Activated naive CD8-positive, alpha-beta T cell treated with anti-CD3 and anti-CD28 coated beads, Interleukin-2, amount 50 U/mL, for 24 hours (primary cell): ENCODE data around the gene OGFRL1.
A peak's percentile ranks its signal among the peaks of the same experiment; 100 is the strongest.

Experiments
- ATAC-seq: fragments of 150-1000 bp; cut with Tn5 transposase; one replicate; pipeline ENCODE4 v1.10.0; 2021
- DNase-seq: peaks from one replicate; pipeline ENCODE4 v3.0.0; 2021
- H3K27ac Mint-ChIP-seq: one replicate; pipeline ENCODE4 v1.8.0; 2021; ENCODE audit warnings: mild to moderate bottlenecking, mixed read lengths
- H3K27me3 Mint-ChIP-seq: one replicate; pipeline ENCODE4 v1.8.0; 2021; ENCODE audit warnings: mixed read lengths
- H3K36me3 Mint-ChIP-seq: one replicate; pipeline ENCODE4 v1.8.0; 2021; ENCODE audit warnings: low read depth, mixed read lengths
- H3K4me1 Mint-ChIP-seq: one replicate; pipeline ENCODE4 v1.8.0; 2021; ENCODE audit warnings: mixed read lengths
- H3K4me3 Mint-ChIP-seq: one replicate; pipeline ENCODE4 v1.8.0; 2021; ENCODE audit warnings: mild to moderate bottlenecking, moderate library complexity, mixed read lengths
- H3K9me3 Mint-ChIP-seq: one replicate; pipeline ENCODE4 v1.8.0; 2021; ENCODE audit warnings: mixed read lengths

Gene OGFRL1

DNA sequence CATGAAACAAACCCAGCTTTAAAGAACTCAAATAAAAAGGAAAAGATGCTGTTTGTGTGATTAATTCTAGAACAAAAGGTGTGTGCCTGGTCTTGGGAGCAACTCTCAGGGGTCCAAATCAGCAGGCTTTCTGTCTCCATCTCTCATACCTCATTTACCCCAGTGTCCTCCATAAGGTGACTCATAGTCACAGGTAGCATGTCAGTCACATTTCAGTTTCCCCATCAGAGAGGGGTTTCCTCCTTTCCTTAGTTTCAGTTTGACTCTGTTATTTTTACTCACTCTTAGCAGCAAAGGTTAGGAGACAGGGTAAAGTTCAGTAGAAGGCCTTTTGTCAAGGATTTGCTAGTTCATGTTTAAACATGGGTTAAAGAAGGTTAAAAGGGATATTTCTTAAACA, 46.2 kb downstream of the OGFRL1 start:
- H3K27ac Mint-ChIP-seq: no peak overlapping the region
- no peaks in the 10 kb centered on the region for H3K27me3 Mint-ChIP-seq
- no peaks in the 10 kb centered on the region for H3K9me3 Mint-ChIP-seq
- no peak overlapping the region for H3K4me3 Mint-ChIP-seq
- no peaks in the 10 kb centered on the region for H3K36me3 Mint-ChIP-seq
- ATAC-seq (peak; percentile 93), DNase-seq (no peak)
- peaks cover 6% of the 10 kb centered on the region for H3K4me1 Mint-ChIP-seq

- DNase-seq (no peak), ATAC-seq (no peak)
- H3K27ac Mint-ChIP-seq: no peak overlapping the region
- no peaks in the 10 kb centered on the region for H3K36me3 Mint-ChIP-seq
- H3K4me3 Mint-ChIP-seq: no peak overlapping the region
- H3K27me3 Mint-ChIP-seq: no peaks in the 10 kb centered on the region
- H3K4me1 Mint-ChIP-seq: peaks cover 6% of the 10 kb centered on the region
- no peaks in the 10 kb centered on the region for H3K9me3 Mint-ChIP-seq
Measured at GRCh38 chr6:71335544-71335943, 46.9 kb downstream of the OGFRL1 start.

DNA sequence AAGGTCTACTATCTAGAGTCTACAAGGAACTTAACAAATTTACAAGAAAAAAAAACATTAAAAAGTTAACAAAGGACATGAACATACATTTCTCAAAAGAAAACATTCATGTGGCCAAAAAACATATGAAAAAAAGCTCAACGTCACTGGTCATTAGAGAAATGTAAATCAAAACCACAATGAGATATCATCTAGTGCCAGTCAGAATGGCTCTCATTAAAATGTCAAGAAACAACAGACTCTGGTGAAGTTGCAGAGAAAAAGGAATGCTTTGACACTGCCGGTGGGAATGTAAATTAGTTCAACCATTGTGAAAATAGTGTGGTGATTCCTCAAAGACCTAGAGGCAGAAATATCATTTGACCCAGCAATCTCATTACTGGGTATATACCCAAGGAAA, 48.3 kb downstream of the OGFRL1 start:
- Mint-ChIP-seq H3K4me3 (no peak overlapping the region), H3K27me3 (no peaks in the 10 kb centered on the region), H3K36me3 (no peaks in the 10 kb centered on the region), H3K27ac (no peak overlapping the region), H3K4me1 (peaks cover 6% of the 10 kb centered on the region), H3K9me3 (no peaks in the 10 kb centered on the region)
- DNase-seq: no peak
- ATAC-seq: no peak

DNA sequence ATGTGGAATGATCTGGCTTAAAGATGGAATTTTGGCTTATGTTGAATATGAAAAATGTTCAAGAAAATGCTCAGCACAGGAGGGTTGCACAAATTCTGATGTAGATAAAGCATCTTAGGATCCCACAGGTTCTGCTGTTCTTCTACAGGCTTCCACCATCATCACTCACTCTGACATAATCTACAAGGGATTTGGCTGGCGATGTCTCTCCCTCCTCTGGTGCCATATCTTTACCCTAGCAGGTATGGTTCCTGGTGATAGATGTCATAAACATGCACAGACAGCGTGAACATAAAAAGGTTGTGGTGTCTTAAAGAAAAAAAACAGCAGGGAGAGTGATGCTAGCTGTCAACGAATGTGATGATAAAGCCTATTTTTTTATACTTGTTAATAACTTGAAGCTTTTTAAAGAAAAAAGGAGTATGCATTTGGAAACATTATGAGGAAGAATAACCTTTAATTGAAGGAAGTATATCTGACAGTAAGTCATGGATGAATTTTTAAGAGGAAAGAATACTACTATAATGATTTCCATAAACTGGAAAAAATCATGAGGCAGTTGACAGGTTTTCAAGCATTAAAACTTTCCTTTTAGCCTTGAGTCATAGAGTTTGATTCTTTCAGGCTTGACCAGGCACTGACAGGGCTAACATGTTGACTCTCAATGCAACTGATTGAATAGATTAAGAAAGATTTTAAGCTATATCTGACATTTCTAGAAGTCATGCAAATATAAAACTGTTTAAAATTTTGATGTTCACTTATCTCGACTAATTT, 50.1 kb downstream of the OGFRL1 start:
- Mint-ChIP-seq H3K36me3 (no peaks in the 10 kb centered on the region), H3K27me3 (peaks cover 2% of the 10 kb centered on the region), H3K4me3 (no peak overlapping the region), H3K4me1 (peaks cover 6% of the 10 kb centered on the region), H3K9me3 (no peaks in the 10 kb centered on the region), H3K27ac (no peak overlapping the region)
- DNase-seq (no peak), ATAC-seq (no peak)

DNA sequence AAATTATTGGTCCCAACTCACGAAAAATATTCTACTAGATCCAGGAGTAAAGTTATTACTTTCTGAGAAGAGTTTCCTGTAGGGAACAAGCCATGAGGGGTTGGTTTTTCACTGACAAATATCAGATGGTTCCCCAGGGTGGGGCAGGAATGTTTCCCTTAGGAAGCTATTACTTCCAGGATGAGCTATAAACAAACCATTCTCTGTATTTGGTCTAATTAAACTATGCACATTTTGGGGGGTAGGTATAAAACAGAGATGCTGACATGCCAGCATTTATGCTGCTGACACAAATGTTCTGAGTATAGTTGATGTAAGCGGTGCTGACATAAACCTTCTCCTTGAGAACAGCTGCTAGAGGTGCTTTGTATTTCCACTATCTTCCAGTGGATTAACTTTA, 54.2 kb downstream of the OGFRL1 start:
- no peak overlapping the region for H3K4me3 Mint-ChIP-seq
- H3K9me3 Mint-ChIP-seq: no peaks in the 10 kb centered on the region
- no peaks in the 10 kb centered on the region for H3K36me3 Mint-ChIP-seq
- DNase-seq (no peak), ATAC-seq (no peak)
- peaks cover 5% of the 10 kb centered on the region for H3K4me1 Mint-ChIP-seq
- no peak overlapping the region for H3K27ac Mint-ChIP-seq
- peaks cover 2% of the 10 kb centered on the region for H3K27me3 Mint-ChIP-seq

DNA sequence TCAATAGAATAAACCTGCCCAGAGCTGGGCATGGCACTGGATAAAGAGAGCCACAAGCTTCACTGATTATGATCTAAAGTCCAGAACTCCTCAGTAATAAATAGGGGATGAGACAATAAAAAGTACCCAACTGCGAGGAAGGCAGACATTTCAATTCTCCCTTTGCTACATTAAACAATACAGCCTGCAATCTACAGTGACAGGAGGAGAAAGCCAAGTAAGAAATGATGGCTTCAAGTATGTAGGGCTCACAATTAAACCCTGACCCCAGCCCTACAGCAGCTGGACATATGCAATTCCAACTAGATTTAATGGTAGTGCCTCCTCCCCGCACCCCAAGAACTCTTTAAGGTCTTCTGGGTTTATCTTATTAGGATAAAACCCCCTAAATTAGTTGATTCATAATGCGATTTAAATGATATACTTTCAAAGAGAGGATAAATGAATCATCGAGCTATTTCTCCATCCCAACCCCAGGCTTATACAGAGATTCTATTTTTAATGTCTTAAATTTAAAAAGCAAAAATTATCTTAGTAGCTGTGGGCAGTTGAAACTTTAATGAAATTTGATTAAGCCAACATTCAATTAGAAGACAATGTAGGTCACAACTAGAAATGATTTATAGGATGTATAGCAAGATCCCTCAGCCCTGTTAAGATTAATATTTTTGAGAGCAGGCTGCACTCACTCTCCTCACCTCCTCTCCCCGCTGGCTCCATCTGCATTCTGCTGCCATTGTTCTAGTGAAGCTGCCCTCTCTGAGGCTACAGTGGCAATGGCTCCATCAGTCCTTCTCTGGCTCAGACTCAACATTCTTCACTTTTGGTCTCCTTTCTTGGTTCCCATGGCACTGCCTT, 57.1 kb downstream of the OGFRL1 start:
- H3K27ac Mint-ChIP-seq: no peak overlapping the region
- no peak overlapping the region for H3K4me3 Mint-ChIP-seq
- H3K9me3 Mint-ChIP-seq: no peaks in the 10 kb centered on the region
- H3K36me3 Mint-ChIP-seq: no peaks in the 10 kb centered on the region
- peaks cover 2% of the 10 kb centered on the region for H3K27me3 Mint-ChIP-seq
- peaks cover 5% of the 10 kb centered on the region for H3K4me1 Mint-ChIP-seq
- no peak for ATAC-seq
- no peak for DNase-seq

DNA sequence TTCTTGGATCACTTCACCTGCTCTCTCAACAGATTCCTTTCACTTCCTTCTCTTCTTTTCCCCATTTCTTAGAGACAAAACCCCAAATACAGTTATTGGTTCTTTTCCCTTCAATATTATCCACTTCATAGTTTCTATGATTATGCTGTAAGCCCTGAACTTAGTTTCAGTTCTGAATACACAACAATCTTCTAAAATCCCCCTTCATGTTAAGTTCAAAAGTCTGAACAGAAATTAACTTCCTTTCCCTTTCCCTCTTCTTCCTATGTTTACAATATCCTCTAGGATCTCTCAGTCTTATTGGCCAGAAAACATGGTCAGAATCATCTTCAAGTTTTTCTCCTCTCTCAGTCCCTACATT, 57.7 kb downstream of the OGFRL1 start:
- H3K4me3 Mint-ChIP-seq: no peak overlapping the region
- ATAC-seq (no peak), DNase-seq (no peak)
- no peaks in the 10 kb centered on the region for H3K36me3 Mint-ChIP-seq
- H3K4me1 Mint-ChIP-seq: peaks cover 5% of the 10 kb centered on the region
- H3K9me3 Mint-ChIP-seq: no peaks in the 10 kb centered on the region
- H3K27me3 Mint-ChIP-seq: peaks cover 2% of the 10 kb centered on the region
- H3K27ac Mint-ChIP-seq: no peak overlapping the region

DNA sequence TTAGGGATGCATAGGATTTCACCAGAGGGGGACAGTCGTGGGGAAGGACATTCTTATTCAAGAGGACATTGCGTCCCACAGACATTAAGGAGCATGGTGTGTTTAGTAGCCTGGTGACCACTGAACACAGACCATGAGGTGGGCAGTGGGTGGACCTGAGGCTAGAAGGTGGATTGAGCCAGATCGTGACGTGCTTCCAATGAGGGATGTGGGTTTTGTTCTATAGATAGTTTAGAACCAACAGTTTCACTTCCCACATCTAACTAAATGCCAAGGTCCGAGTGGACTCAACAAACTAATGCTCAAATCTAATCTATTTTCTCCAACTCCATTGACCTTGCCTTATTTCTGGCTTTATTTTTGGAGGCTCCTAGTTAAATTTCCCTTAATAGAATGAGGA, 58.5 kb downstream of the OGFRL1 start:
- ATAC-seq: no peak
- no peaks in the 10 kb centered on the region for H3K9me3 Mint-ChIP-seq
- no peak overlapping the region for H3K4me3 Mint-ChIP-seq
- no peak for DNase-seq
- H3K27me3 Mint-ChIP-seq: peaks cover 2% of the 10 kb centered on the region
- peaks cover 5% of the 10 kb centered on the region for H3K4me1 Mint-ChIP-seq
- H3K36me3 Mint-ChIP-seq: no peaks in the 10 kb centered on the region
- no peak overlapping the region for H3K27ac Mint-ChIP-seq

DNA sequence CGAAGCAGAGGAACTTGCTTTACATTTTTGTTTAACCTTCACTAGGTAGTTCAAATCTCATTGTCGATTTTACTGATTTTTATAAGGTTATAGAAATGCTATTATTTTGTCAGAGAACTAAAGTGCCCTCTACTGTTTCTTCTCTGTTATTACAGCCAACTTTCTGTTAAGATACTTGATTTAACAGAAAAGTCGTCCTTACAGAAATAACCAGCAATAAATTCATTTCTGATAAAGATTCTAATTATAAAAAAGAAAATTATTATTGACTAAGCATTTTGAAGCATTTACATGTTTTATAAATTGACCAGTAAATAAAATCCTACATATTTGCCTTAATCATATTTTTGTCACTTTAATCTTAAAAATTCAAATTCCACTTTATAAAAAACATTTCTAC, 60.8 kb downstream of the OGFRL1 start:
- H3K27ac Mint-ChIP-seq: no peak overlapping the region
- no peak for DNase-seq
- H3K27me3 Mint-ChIP-seq: no peaks in the 10 kb centered on the region
- H3K4me1 Mint-ChIP-seq: peaks cover 5% of the 10 kb centered on the region
- H3K9me3 Mint-ChIP-seq: no peaks in the 10 kb centered on the region
- H3K4me3 Mint-ChIP-seq: no peak overlapping the region
- no peak for ATAC-seq
- H3K36me3 Mint-ChIP-seq: no peaks in the 10 kb centered on the region

- H3K9me3 Mint-ChIP-seq: no peaks in the 10 kb centered on the region
- ATAC-seq: no peak
- no peak for DNase-seq
- no peaks in the 10 kb centered on the region for H3K36me3 Mint-ChIP-seq
- H3K27me3 Mint-ChIP-seq: no peaks in the 10 kb centered on the region
- no peak overlapping the region for H3K27ac Mint-ChIP-seq
- no peak overlapping the region for H3K4me3 Mint-ChIP-seq
- H3K4me1 Mint-ChIP-seq: peaks cover 5% of the 10 kb centered on the region
Measured at GRCh38 chr6:71349976-71350615, 61.5 kb downstream of the OGFRL1 start.

DNA sequence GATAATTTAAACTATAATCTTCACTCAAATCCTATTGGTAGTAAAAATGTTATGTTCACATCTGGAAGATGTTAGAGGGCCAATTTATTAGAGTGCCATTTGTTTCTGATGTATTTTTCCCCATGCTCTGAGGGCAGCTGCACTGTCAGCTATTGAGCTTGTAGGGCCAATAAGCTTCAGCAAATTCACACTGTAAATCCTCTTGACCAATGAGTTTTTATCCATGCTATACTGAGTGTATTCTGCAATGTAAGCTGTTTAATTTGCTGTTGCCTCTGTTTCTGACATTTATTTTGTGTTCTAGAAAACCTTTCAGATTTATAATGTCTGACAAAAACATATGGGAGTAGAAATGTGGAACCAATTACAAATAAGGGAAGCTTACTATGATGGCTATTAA, 62.6 kb downstream of the OGFRL1 start:
- H3K27ac Mint-ChIP-seq: no peak overlapping the region
- H3K27me3 Mint-ChIP-seq: no peaks in the 10 kb centered on the region
- DNase-seq: no peak
- H3K36me3 Mint-ChIP-seq: no peaks in the 10 kb centered on the region
- H3K4me3 Mint-ChIP-seq: no peak overlapping the region
- no peaks in the 10 kb centered on the region for H3K9me3 Mint-ChIP-seq
- peaks cover 3% of the 10 kb centered on the region for H3K4me1 Mint-ChIP-seq
- ATAC-seq: no peak
